Pons (tissue), 1 donor: ENCODE data around the gene SRCAP.

ENCODE experiments used
- DNase-seq: peaks from one replicate; pipeline ENCODE4 v3.0.0-alpha.2; 2016; ENCODE audit warnings: low spot score

SRCAP gene

DNA sequence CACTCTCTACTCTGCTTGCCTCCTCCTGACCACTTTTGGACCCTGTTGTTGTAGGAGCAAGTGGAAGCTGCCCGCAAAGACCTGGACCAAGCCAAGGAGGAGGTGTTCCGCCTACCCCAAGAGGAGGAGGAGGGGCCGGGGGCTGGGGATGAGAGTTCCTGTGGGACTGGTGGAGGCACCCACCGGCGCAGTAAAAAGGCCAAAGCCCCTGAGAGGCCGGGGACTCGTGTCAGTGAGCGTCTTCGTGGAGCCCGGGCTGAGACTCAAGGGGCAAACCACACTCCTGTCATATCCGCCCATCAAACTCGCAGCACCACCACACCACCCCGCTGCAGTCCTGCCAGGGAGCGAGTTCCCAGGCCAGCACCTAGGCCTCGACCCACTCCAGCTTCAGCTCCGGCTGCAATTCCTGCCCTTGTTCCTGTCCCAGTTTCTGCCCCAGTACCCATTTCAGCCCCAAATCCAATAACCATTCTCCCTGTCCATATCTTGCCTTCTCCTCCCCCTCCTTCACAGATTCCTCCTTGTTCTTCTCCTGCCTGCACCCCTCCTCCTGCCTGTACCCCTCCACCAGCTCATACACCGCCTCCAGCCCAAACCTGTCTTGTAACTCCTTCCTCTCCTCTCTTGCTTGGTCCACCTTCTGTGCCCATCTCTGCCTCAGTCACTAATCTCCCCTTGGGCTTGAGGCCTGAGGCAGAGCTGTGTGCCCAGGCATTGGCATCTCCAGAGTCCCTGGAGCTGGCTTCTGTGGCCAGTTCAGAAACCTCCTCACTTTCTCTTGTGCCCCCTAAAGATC is 38.2 kb downstream of the SRCAP start:
- no peak for DNase-seq

DNA sequence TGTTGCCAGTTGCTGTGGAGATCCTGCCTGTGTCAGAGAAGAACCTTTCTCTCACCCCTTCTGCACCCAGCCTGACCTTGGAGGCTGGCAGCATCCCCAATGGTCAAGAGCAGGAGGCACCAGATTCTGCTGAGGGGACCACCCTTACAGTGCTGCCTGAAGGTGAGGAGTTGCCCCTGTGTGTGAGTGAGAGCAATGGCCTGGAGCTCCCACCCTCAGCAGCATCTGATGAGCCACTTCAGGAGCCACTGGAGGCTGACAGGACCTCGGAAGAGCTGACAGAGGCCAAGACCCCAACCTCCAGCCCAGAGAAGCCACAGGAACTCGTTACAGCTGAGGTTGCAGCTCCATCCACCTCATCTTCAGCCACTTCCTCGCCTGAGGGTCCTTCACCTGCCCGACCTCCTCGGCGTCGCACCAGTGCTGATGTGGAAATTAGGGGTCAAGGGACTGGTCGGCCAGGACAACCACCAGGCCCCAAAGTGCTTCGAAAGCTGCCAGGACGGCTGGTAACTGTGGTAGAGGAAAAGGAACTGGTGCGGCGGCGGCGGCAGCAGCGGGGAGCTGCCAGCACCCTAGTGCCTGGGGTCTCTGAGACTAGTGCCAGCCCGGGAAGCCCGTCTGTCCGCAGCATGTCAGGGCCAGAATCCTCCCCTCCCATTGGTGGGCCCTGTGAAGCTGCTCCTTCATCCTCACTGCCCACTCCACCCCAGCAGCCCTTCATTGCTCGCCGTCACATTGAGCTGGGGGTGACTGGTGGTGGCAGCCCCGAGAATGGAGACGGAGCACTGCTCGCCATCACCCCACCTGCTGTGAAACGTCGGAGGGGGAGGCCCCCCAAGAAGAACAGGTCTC is 39.0 kb downstream of the SRCAP start:
- no peak for DNase-seq

- DNase-seq: no peak
These were observed 40.3 kb downstream of the SRCAP start for GRCh38 chr16:30738984-30739951.

GRCh38 chr16:30740364-30741251 is 41.6 kb downstream of the SRCAP start:
- DNase-seq: no peak

GRCh38 chr16:30741461-30741914 is 42.5 kb downstream of the SRCAP start:
- no peak for DNase-seq

GRCh38 chr16:30743716-30744115 is 44.7 kb downstream of the SRCAP start:
- DNase-seq: no peak

GRCh38 chr16:30744183-30744582 is 45.2 kb downstream of the SRCAP start:
- no peak for DNase-seq

GRCh38 chr16:30745082-30745481 is 46.1 kb downstream of the SRCAP start:
- DNase-seq: no peak

DNA sequence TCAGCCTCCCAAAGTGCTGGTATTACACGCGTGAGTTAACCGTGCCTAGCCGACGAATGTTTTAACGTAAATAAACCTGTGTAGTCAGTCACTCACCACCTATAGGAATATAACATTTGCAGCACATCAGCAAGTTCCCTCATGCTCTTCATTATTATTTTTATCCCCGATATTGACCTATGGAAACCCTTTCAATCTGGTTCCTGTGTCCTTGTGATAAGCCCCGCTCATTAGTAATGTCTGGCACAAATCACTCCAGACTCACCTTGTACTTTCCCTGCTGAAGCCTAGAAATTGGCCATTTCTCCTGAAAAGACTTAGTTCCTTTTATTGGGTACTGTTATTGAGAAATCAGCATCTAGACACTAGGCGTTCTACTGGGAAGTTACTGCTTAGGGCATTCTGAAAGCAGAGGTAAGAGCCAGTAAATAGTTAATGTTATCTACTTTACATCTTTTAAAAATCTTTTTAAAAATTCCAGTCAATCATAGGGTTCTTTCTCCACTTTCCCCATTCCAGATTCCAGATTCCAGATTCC is 47.7 kb downstream of the SRCAP start:
- DNase-seq: no peak

DNA sequence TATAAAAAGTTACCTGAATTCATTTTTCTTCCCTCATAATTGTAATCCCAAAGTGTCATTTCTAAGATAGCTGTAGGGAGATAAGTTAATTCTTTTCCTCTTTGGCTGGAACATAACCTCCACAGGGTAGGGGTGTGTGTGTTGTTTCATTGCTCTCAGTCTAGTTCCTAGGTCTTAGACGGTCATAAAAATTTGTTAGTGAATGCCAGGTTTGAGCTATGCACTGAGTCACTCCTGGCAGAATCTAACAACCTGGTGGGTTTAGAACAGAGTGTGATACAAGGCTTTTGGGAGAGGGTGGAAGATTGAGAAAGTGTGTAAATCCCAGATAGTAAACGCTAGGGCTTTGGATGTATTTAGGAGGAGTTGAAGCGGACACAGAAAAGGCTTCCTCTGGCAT is 48.4 kb downstream of the SRCAP start:
- DNase-seq: no peak

GRCh38 chr16:30747799-30748633 is 49.0 kb downstream of the SRCAP start, which contains the start of gene PHKG2:
Gene PHKG2, plus strand, starts transcription at chr16:30748425. Its CDS starts 396 bp downstream, at chr16:30748821.
- DNase-seq: peak; percentile 99

- DNase-seq: no peak
These were observed 49.9 kb downstream of the SRCAP start for GRCh38 chr16:30748634-30749445.

GRCh38 chr16:30750201-30750600 is 51.2 kb downstream of the SRCAP start:
- DNase-seq: no peak

GRCh38 chr16:30750876-30751465 is 52.0 kb downstream of the SRCAP start:
- no peak for DNase-seq

DNA sequence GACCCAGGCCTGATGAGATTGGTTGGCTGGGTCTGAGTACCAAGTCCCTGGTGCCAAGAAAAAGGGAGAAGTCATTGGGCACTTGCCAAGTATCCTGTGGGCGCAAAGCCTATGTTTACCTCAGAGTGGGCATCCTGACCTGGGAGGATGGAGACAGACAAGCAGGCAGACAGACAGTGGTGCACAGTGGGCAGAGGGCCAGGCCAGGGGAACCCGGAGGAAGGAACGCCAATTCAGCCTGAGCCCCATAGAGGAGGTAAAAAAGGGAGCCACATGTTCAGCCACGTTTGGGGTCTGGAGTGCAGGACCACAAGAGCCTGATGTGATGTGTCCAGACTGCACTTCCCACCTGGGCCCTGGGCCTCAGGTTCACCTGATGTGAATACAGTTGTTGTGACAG is 54.6 kb downstream of the SRCAP start:
- DNase-seq: no peak

DNA sequence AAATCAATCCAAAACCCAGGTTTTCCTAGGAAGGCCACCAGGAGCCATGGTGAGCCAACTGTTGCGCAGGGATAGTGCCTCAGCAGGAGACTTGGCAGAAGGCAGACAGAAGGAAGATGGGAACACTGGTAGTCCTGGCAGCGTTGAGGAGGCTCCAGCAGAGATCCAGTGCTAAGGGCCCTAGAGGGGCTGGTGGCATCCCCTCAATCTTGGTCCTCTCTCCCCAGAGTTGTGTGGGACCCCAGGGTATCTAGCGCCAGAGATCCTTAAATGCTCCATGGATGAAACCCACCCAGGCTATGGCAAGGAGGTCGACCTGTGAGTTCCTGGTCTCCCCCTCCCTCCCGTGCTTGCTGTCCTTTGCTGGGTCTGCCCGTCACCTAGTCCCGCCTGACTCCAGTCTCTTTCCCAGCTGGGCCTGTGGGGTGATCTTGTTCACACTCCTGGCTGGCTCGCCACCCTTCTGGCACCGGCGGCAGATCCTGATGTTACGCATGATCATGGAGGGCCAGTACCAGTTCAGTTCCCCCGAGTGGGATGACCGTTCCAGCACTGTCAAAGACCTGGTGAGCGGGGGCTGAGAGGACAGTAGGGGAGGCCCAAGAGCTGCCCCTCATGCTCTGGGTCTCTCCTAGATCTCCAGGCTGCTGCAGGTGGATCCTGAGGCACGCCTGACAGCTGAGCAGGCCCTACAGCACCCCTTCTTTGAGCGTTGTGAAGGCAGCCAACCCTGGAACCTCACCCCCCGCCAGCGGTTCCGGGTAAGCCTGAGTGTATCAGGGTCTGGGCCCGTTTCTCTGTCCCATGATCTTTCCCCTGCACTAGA is 57.2 kb downstream of the SRCAP start:
- DNase-seq: no peak

- no peak for DNase-seq
These were observed 57.8 kb downstream of the SRCAP start for GRCh38 chr16:30756781-30757100.

- DNase-seq: no peak
These were observed 58.3 kb downstream of the SRCAP start for GRCh38 chr16:30757316-30757715.
